Measurements from ENCODE around the gene DET1.
"Not testable (repeated sequence)": the region's sequence is repeated elsewhere in the genome, so short reads cannot be mapped to it uniquely, and the experiment has no call there.

Gene DET1

GRCh38 chr15:88540350-88540749, 6.1 kb downstream of the DET1 start:
- DNase-seq (ENCODE audit: low read depth) = not testable (repeated sequence)

GRCh38 chr15:88539441-88539840, 7.0 kb downstream of the DET1 start:
- DNase-seq (ENCODE audit: low read depth) = no peak

- DNase-seq (ENCODE audit: low read depth) = no peak
These were observed 7.5 kb downstream of the DET1 start for GRCh38 chr15:88538972-88539371.

- no peak for DNase-seq (ENCODE audit: low read depth)
These were observed 8.7 kb downstream of the DET1 start for GRCh38 chr15:88537591-88538317.

GRCh38 chr15:88535607-88536313, 10.7 kb downstream of the DET1 start:
- DNase-seq (ENCODE audit: low read depth) = no peak

GRCh38 chr15:88535100-88535499, 11.4 kb downstream of the DET1 start:
- no peak for DNase-seq (ENCODE audit: low read depth)

- DNase-seq (ENCODE audit: low read depth) = no peak
These were observed 13.1 kb downstream of the DET1 start for GRCh38 chr15:88533376-88533775.

GRCh38 chr15:88529021-88529630, 17.4 kb downstream of the DET1 start:
- DNase-seq (ENCODE audit: low read depth) = no peak

GRCh38 chr15:88526247-88526879, 20.1 kb downstream of the DET1 start:
- no peak for DNase-seq (ENCODE audit: low read depth)

GRCh38 chr15:88525418-88525817, 21.1 kb downstream of the DET1 start:
- no peak for DNase-seq (ENCODE audit: low read depth)

- not testable (repeated sequence) for DNase-seq (ENCODE audit: low read depth)
These were observed 22.4 kb downstream of the DET1 start for GRCh38 chr15:88524094-88524493.

GRCh38 chr15:88518903-88519302, 27.6 kb downstream of the DET1 start:
- DNase-seq (ENCODE audit: low read depth) = no peak

GRCh38 chr15:88513195-88513594, 33.3 kb downstream of the DET1 start:
- no peak for DNase-seq (ENCODE audit: low read depth)

GRCh38 chr15:88512601-88513000, 33.9 kb downstream of the DET1 start:
- no peak for DNase-seq (ENCODE audit: low read depth)

- no peak for DNase-seq (ENCODE audit: low read depth)
These were observed 34.4 kb downstream of the DET1 start for GRCh38 chr15:88512078-88512477.

- DNase-seq (ENCODE audit: low read depth) = no peak
These were observed 35.3 kb downstream of the DET1 start for GRCh38 chr15:88511161-88511560.

- DNase-seq (ENCODE audit: low read depth) = no peak
These were observed 36.5 kb downstream of the DET1 start for GRCh38 chr15:88509964-88510363.

GRCh38 chr15:88509321-88509720, 37.2 kb downstream of the DET1 start:
- no peak for DNase-seq (ENCODE audit: low read depth)

GRCh38 chr15:88506628-88507027, 39.9 kb downstream of the DET1 start:
- no peak for DNase-seq (ENCODE audit: low read depth)

- no peak for DNase-seq (ENCODE audit: low read depth)
These were observed 40.8 kb downstream of the DET1 start for GRCh38 chr15:88505721-88506120.

- no peak for DNase-seq (ENCODE audit: low read depth)
These were observed 42.0 kb downstream of the DET1 start for GRCh38 chr15:88504445-88504844.

GRCh38 chr15:88498996-88499395, 47.5 kb downstream of the DET1 start:
- no peak for DNase-seq (ENCODE audit: low read depth)

All from stimulated activated CD8-positive, alpha-beta memory T cell treated with anti-CD3 and anti-CD28 coated beads, Interleukin-7, amount 100 ng/mL, for 24 hours (primary cell).